NCI-H345 (cell line): ENCODE measurements around the gene APCDD1.
A peak's percentile ranks its signal among the peaks of the same experiment; 100 is the strongest.
"Not testable (repeated sequence)": the region's sequence is repeated elsewhere in the genome, so short reads cannot be mapped to it uniquely, and the experiment has no call there.

ENCODE experiments used
- DNase-seq: peaks from one replicate; lab custom pipeline; 2025; lab: John Stamatoyannopoulos, UW

The APCDD1 gene

GRCh38 chr18:10525697-10526560 is 71.5 kb downstream of the APCDD1 start, which contains the start of gene NAPG:
Gene NAPG (plus strand): TSS chr18:10526027. CDS start chr18:10526103, 76 bp downstream.
- DNase-seq: peak; percentile 92

GRCh38 chr18:10526561-10526949 is 72.1 kb downstream of the APCDD1 start:
- DNase-seq: no peak

- no peak for DNase-seq
Measured at GRCh38 chr18:10528439-10528838, 74.0 kb downstream of the APCDD1 start.

GRCh38 chr18:10530002-10530401 is 75.6 kb downstream of the APCDD1 start:
- no peak for DNase-seq

GRCh38 chr18:10530852-10531251 is 76.4 kb downstream of the APCDD1 start:
- no peak for DNase-seq

GRCh38 chr18:10533111-10533510 is 78.7 kb downstream of the APCDD1 start:
- no peak for DNase-seq

- no peak for DNase-seq
Measured at GRCh38 chr18:10536280-10536679, 81.8 kb downstream of the APCDD1 start.

- DNase-seq: no peak
Measured at GRCh38 chr18:10537765-10538164, 83.3 kb downstream of the APCDD1 start.

- DNase-seq: not testable (repeated sequence)
Measured at GRCh38 chr18:10539124-10539523, 84.7 kb downstream of the APCDD1 start.
